Measurements from ENCODE around the gene MLPH.
A peak's percentile ranks its signal among the peaks of the same experiment; 100 is the strongest.

The MLPH gene

DNA sequence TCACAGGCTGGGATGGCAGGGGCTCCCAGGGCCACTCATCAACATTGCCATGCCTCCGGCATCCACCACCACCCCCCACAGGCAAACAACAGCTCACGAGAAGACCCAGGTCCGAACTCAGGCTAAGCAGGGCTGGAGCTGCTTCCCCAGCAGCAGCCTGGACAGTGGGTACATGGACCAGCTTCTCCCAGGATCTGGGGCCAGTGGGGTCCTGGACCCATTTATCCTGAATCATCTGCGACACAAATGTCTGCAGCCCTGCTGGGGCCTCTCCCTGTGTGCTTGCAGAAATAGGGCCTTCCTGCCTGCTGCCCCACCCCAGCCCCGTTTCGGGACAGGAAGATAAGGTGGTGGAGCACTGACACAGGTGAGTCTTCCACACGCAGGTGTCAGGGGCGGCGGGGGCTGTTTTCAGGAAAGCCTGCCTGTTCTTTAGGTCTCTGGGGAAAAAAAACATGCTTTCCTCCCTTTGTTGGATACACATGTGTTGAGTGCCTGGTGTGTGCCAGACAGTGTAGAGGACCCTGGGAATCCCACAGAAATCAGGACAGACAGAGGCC, 83.8 kb downstream of the MLPH start:
- TF ChIP-seq, protein P1, sequence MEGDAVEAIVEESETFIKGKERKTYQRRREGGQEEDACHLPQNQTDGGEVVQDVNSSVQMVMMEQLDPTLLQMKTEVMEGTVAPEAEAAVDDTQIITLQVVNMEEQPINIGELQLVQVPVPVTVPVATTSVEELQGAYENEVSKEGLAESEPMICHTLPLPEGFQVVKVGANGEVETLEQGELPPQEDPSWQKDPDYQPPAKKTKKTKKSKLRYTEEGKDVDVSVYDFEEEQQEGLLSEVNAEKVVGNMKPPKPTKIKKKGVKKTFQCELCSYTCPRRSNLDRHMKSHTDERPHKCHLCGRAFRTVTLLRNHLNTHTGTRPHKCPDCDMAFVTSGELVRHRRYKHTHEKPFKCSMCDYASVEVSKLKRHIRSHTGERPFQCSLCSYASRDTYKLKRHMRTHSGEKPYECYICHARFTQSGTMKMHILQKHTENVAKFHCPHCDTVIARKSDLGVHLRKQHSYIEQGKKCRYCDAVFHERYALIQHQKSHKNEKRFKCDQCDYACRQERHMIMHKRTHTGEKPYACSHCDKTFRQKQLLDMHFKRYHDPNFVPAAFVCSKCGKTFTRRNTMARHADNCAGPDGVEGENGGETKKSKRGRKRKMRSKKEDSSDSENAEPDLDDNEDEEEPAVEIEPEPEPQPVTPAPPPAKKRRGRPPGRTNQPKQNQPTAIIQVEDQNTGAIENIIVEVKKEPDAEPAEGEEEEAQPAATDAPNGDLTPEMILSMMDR (IDR thresholded peaks at IDR 0.05): no peak
- Histone ChIP-seq H3K4me3 (no peak overlapping the region), H3K27ac (no peak overlapping the region)
- DNase-seq (ENCODE audit: low spot score): no peak

- DNase-seq (ENCODE audit: low spot score): no peak
- TF ChIP-seq, protein P1 (IDR thresholded peaks at IDR 0.05): no peak
- Histone ChIP-seq H3K4me3 (no peak overlapping the region), H3K27ac (no peak overlapping the region)
Observed at GRCh38 chr2:237571551-237571950, 84.5 kb downstream of the MLPH start.

GRCh38 chr2:237572021-237572741, 85.1 kb downstream of the MLPH start:
- DNase-seq (ENCODE audit: low spot score): peak; percentile 87
- TF ChIP-seq, protein P1 (IDR thresholded peaks at IDR 0.05): peak; percentile 93
- peak overlapping the region; percentile 31 for H3K4me3 ChIP-seq
- H3K27ac ChIP-seq: no peak overlapping the region

GRCh38 chr2:237572742-237573101, 85.7 kb downstream of the MLPH start:
- Histone ChIP-seq H3K27ac (no peak overlapping the region), H3K4me3 (no peak overlapping the region)
- DNase-seq (ENCODE audit: low spot score): no peak
- TF ChIP-seq, protein P1 (IDR thresholded peaks at IDR 0.05): no peak

DNA sequence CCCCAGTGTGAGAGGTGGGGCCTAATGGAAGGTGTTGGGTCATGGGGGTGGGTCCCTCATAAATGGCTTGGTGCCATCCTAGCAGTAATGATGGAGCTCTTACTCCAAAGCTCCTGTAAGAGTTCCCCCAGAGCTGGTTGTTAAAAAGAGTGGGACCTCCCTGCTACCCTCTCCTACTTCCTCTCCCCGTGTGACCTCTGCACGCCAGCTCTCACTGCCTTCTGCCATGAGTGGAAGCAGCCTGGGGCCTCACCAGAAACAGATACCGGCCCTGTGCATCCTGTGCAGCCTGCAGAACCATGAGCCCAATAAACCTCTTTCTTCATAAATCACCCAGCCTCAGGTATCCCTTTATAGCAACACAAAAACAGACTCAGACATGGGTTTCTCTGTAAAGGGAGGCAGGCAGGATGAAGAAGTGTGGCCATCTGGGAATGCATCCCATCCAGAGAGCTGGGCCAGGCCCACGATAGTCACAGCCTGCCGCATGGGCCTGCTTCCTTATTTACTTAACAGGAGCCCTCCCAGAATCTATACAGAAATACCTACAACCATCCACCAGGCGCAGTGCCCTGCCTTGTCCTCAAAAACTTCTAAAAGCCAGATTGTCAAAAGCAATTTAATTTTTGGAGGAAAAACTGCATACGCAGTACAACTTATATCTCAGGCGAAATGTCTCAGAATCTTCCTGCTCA, 86.8 kb downstream of the MLPH start:
- no peak overlapping the region for H3K4me3 ChIP-seq
- TF ChIP-seq, protein P1 (IDR thresholded peaks at IDR 0.05): no peak
- DNase-seq (ENCODE audit: low spot score): no peak
- peak overlapping the region in 1 of 2 donors; percentile 4 for H3K27ac ChIP-seq

- no peak overlapping the region for H3K4me3 ChIP-seq
- TF ChIP-seq, protein P1 (IDR thresholded peaks at IDR 0.05): no peak
- H3K27ac ChIP-seq: no peak overlapping the region
- no peak for DNase-seq (ENCODE audit: low spot score)
Observed at GRCh38 chr2:237574467-237574866, 87.4 kb downstream of the MLPH start.

Data from coronary artery (tissue), 2 donors.